Liver (tissue), 3 donors: ENCODE data around the gene ITGB1BP1.

Source experiments
- ATF3 ChIP-seq: IDR thresholded peaks from 2 replicates; pipeline ENCODE4 v1.6.1; 2016; ENCODE audit warnings: antibody characterized with exemption
- EGR1 ChIP-seq, 2 donors: IDR thresholded peaks; 2 replicates each; pipeline ENCODE4 v1.6.1; 2016 to 2018; ENCODE audit warnings: antibody characterized with exemption in 2 of 2, low read depth in 2 of 2
- FOXA1 ChIP-seq: IDR thresholded peaks from 2 replicates; pipeline ENCODE4 v1.6.1; 2016; ENCODE audit warnings: antibody characterized with exemption
- JUND ChIP-seq, 2 donors: IDR thresholded peaks; 2 replicates each; pipeline ENCODE4 v1.6.1; 2016; ENCODE audit warnings: antibody characterized with exemption in 2 of 2
- RAD21 ChIP-seq, 2 donors: IDR thresholded peaks; 2 replicates each; pipeline ENCODE4 v1.6.1; 2016; ENCODE audit warnings: antibody characterized with exemption in 2 of 2, mild to moderate bottlenecking in 2 of 2
- REST ChIP-seq: IDR thresholded peaks from 2 replicates; pipeline ENCODE4 v1.6.1; 2016; ENCODE audit warnings: antibody characterized with exemption, mild to moderate bottlenecking
- TAF1 ChIP-seq: conservative IDR thresholded peaks from 2 replicates; pipeline ENCODE4 v1.6.1; 2016; ENCODE audit warnings: antibody characterized with exemption, mild to moderate bottlenecking
- YY1 ChIP-seq: IDR thresholded peaks from 2 replicates; pipeline ENCODE4 v1.6.1; 2016; ENCODE audit warnings: antibody characterized with exemption, mild to moderate bottlenecking
- TF ChIP-seq, protein P1 (sequence below): fragments of 150-350 bp; IDR thresholded peaks from 2 replicates; pipeline ENCODE4 v1.5.1; 2017; ENCODE audit warnings: improper control_type of control experiment, low read depth, low read length; ENCODE audit not compliant: missing input control
- TF ChIP-seq, protein P2 (sequence below): IDR thresholded peaks from 2 replicates; pipeline ENCODE4 v1.6.1; 2016; ENCODE audit warnings: antibody characterized with exemption
- donor health status: healthy.
- donor health status: healthy.

DNA sequence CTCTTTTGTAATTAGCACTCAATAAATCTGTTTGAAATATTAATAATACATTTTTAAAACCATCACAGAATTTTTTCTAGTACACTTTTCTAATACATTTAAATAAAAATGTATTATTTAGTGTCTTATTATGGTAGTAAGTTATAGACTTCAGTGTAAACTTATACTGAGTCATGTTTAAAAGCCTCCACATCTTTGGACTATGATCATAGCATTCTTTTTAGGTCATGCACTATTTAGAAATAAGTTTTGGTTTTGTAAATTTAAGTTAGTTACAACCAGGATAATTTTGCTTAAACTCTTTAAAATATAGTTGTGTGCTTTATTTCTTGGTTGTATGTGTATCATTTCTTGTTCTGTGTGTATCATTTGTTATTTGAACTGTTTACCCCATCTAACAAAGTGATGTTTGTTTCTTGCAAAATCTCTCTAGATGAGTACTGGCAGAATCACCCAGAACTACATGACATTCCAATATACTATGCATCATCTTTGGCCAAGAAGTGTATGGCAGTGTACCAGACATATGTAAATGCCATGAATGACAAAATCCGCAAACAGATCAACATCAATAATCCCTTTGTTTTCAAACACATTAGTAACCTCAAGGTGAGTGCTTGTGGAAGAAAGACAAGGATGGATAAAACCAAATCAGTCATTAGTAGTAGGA lies 16.9 kb upstream of the ITGB1BP1 start:
- no peak for TF ChIP-seq ATF3
- TF ChIP-seq, protein P1, sequence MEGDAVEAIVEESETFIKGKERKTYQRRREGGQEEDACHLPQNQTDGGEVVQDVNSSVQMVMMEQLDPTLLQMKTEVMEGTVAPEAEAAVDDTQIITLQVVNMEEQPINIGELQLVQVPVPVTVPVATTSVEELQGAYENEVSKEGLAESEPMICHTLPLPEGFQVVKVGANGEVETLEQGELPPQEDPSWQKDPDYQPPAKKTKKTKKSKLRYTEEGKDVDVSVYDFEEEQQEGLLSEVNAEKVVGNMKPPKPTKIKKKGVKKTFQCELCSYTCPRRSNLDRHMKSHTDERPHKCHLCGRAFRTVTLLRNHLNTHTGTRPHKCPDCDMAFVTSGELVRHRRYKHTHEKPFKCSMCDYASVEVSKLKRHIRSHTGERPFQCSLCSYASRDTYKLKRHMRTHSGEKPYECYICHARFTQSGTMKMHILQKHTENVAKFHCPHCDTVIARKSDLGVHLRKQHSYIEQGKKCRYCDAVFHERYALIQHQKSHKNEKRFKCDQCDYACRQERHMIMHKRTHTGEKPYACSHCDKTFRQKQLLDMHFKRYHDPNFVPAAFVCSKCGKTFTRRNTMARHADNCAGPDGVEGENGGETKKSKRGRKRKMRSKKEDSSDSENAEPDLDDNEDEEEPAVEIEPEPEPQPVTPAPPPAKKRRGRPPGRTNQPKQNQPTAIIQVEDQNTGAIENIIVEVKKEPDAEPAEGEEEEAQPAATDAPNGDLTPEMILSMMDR = no peak
- no peak for TF ChIP-seq REST
- TF ChIP-seq FOXA1 = no peak
- no peak for TF ChIP-seq RAD21 (IDR thresholded peaks at IDR 0.05)
- no peak for TF ChIP-seq JUND (IDR thresholded peaks at IDR 0.05)
- no peak for TF ChIP-seq YY1
- TF ChIP-seq EGR1 (IDR thresholded peaks at IDR 0.05; ENCODE audit: low read depth in 2 of 2) = no peak
- TF ChIP-seq, protein P2, sequence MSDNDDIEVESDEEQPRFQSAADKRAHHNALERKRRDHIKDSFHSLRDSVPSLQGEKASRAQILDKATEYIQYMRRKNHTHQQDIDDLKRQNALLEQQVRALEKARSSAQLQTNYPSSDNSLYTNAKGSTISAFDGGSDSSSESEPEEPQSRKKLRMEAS = no peak
- no peak for TF ChIP-seq TAF1
